ENCODE measurements around the gene OVAAL.

The OVAAL gene

DNA sequence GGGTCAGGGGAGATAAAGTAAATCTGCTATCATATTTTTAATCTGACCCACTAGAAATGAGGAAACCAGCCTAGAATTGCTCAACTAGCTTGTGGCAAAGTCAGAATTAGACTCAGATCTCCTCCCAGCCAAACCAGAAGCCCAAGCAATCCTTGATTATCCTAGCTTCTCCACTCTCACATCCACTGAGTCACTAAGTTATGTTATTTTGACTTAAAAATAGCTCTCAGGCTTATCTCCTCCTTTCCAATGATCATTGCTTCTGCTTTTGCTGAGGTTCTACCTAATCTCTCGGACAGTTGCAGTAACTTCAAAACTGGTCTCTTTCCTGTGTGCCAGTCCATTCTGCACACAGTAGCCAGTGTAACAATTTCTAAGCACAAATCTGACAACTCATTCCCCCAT lies 22.9 kb downstream of the OVAAL start:
- Histone ChIP-seq H3K27me3 (ENCODE audit: control insufficient read depth, insufficient read depth, low read length) (no peaks in the 10 kb centered on the region), H3K4me1 (ENCODE audit: control insufficient read depth, insufficient read depth, low read length) (peaks cover 13% of the 10 kb centered on the region), H3K9ac (ENCODE audit: low read length) (no peak overlapping the region), H3K36me3 (ENCODE audit: control insufficient read depth, insufficient read depth, low read length) (no peaks in the 10 kb centered on the region), H3K9me3 (ENCODE audit: control insufficient read depth, low read length) (no peaks in the 10 kb centered on the region), H3K4me3 (ENCODE audit: low read length) (no peak overlapping the region)

DNA sequence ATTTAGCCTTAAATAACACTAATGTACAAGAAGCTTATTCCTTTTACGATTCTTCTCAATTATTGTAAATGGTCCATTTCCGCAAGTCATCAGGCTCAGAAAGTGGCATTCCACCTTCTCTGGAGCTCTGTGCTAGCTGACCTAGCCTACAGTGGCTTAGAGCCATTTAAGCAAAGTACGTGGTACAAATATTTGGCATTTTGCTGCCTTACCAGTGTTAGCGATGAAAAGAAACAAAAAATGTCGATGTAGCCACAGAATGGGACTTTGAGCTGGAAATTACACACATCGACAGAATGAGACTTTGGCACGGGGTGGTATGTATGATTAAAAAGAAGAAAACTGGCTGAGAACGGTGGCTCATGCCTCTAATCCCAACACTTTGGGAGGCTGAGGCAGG lies 26.1 kb downstream of the OVAAL start:
- Histone ChIP-seq H3K27me3 (ENCODE audit: control insufficient read depth, insufficient read depth, low read length) (no peaks in the 10 kb centered on the region), H3K4me1 (ENCODE audit: control insufficient read depth, insufficient read depth, low read length) (peaks cover 14% of the 10 kb centered on the region), H3K9me3 (ENCODE audit: control insufficient read depth, low read length) (no peaks in the 10 kb centered on the region), H3K9ac (ENCODE audit: low read length) (no peak overlapping the region), H3K4me3 (ENCODE audit: low read length) (no peak overlapping the region), H3K36me3 (ENCODE audit: control insufficient read depth, insufficient read depth, low read length) (no peaks in the 10 kb centered on the region)

- no peaks in the 10 kb centered on the region for H3K9me3 ChIP-seq (ENCODE audit: control insufficient read depth, low read length)
- H3K36me3 ChIP-seq (ENCODE audit: control insufficient read depth, insufficient read depth, low read length) = no peaks in the 10 kb centered on the region
- H3K4me3 ChIP-seq (ENCODE audit: low read length) = no peak overlapping the region
- no peaks in the 10 kb centered on the region for H3K27me3 ChIP-seq (ENCODE audit: control insufficient read depth, insufficient read depth, low read length)
- H3K9ac ChIP-seq (ENCODE audit: low read length) = no peak overlapping the region
- peaks cover 11% of the 10 kb centered on the region for H3K4me1 ChIP-seq (ENCODE audit: control insufficient read depth, insufficient read depth, low read length)
Measured at GRCh38 chr1:180585994-180586359, 27.2 kb downstream of the OVAAL start.

- Histone ChIP-seq H3K9me3 (ENCODE audit: control insufficient read depth, low read length) (no peaks in the 10 kb centered on the region), H3K4me1 (ENCODE audit: control insufficient read depth, insufficient read depth, low read length) (peaks cover 11% of the 10 kb centered on the region), H3K27me3 (ENCODE audit: control insufficient read depth, insufficient read depth, low read length) (no peaks in the 10 kb centered on the region), H3K4me3 (ENCODE audit: low read length) (no peak overlapping the region), H3K36me3 (ENCODE audit: control insufficient read depth, insufficient read depth, low read length) (no peaks in the 10 kb centered on the region), H3K9ac (ENCODE audit: low read length) (no peak overlapping the region)
Measured at GRCh38 chr1:180586671-180587155, 27.9 kb downstream of the OVAAL start.

DNA sequence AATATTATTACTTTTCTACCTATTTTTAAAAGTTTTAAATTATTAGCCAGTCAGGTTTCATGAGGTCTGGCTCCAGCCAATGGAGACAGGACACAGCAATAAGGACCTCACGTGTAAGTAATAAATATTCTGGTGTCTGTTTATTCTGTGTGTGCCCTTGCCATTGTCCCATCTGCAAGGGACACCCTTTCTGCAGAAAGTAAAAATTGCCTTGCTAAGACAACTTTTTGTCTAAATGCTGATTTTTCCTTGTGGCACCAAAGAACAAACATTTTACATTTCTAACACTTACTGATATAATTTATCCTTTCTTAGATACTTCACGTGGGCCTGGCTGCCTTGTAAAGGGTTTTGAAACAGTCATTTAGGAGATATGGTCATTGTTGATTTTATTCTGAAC lies 29.4 kb downstream of the OVAAL start:
- Histone ChIP-seq H3K27me3 (ENCODE audit: control insufficient read depth, insufficient read depth, low read length) (no peaks in the 10 kb centered on the region), H3K4me3 (ENCODE audit: low read length) (no peak overlapping the region), H3K36me3 (ENCODE audit: control insufficient read depth, insufficient read depth, low read length) (no peaks in the 10 kb centered on the region), H3K9me3 (ENCODE audit: control insufficient read depth, low read length) (no peaks in the 10 kb centered on the region), H3K4me1 (ENCODE audit: control insufficient read depth, insufficient read depth, low read length) (peaks cover 11% of the 10 kb centered on the region), H3K9ac (ENCODE audit: low read length) (no peak overlapping the region)

DNA sequence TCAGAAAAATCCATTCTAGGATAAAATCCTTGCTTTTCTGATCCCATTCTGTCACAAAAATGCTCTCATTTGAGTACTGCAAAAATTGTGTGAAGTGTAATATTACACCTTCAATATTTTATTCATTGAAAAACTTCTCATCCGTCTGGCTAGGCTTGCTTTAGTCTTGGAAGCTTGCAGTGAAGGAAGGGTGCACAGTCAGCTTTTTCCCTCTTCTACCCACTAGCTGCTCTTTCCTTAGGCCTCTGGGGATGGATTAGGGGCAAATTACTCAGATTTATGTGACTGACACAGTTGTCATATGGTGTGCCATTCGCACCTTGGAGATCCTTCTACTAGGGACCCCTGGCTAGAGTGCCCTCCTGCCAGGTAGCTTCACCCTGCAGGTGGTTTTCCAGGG lies 32.1 kb downstream of the OVAAL start:
- Histone ChIP-seq H3K9ac (ENCODE audit: low read length) (no peak overlapping the region), H3K4me3 (ENCODE audit: low read length) (no peak overlapping the region), H3K9me3 (ENCODE audit: control insufficient read depth, low read length) (no peaks in the 10 kb centered on the region), H3K36me3 (ENCODE audit: control insufficient read depth, insufficient read depth, low read length) (no peaks in the 10 kb centered on the region), H3K4me1 (ENCODE audit: control insufficient read depth, insufficient read depth, low read length) (peaks cover 7% of the 10 kb centered on the region), H3K27me3 (ENCODE audit: control insufficient read depth, insufficient read depth, low read length) (peaks cover 7% of the 10 kb centered on the region)

GRCh38 chr1:180593382-180593781 lies 34.6 kb downstream of the OVAAL start:
- H3K27me3 ChIP-seq (ENCODE audit: control insufficient read depth, insufficient read depth, low read length) = peaks cover 7% of the 10 kb centered on the region
- no peaks in the 10 kb centered on the region for H3K9me3 ChIP-seq (ENCODE audit: control insufficient read depth, low read length)
- H3K4me1 ChIP-seq (ENCODE audit: control insufficient read depth, insufficient read depth, low read length) = peaks cover 2% of the 10 kb centered on the region
- no peak overlapping the region for H3K9ac ChIP-seq (ENCODE audit: low read length)
- no peaks in the 10 kb centered on the region for H3K36me3 ChIP-seq (ENCODE audit: control insufficient read depth, insufficient read depth, low read length)
- H3K4me3 ChIP-seq (ENCODE audit: low read length) = no peak overlapping the region

DNA sequence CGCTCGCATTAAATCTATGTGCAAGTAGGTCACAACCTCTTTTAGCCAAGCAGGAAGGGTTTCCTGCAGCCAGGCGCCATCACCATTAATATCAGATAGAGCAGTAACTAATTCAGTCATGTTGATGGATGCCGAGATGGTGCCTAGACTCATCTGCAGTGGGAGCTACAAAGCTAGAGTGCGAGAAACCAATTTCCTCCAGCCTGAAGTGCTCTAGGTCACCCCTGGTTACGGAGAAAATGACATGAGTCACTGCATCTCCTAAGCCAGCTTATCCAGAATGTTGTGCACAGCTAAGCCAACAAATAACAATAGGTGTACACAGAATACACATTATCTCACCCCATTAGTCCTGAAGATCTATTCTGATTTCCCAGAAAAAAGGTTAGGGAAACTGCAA lies 36.0 kb downstream of the OVAAL start:
- Histone ChIP-seq H3K9ac (ENCODE audit: low read length) (no peak overlapping the region), H3K9me3 (ENCODE audit: control insufficient read depth, low read length) (no peaks in the 10 kb centered on the region), H3K36me3 (ENCODE audit: control insufficient read depth, insufficient read depth, low read length) (no peaks in the 10 kb centered on the region), H3K27me3 (ENCODE audit: control insufficient read depth, insufficient read depth, low read length) (peaks cover 7% of the 10 kb centered on the region), H3K4me3 (ENCODE audit: low read length) (no peak overlapping the region), H3K4me1 (ENCODE audit: control insufficient read depth, insufficient read depth, low read length) (peaks cover 10% of the 10 kb centered on the region)

DNA sequence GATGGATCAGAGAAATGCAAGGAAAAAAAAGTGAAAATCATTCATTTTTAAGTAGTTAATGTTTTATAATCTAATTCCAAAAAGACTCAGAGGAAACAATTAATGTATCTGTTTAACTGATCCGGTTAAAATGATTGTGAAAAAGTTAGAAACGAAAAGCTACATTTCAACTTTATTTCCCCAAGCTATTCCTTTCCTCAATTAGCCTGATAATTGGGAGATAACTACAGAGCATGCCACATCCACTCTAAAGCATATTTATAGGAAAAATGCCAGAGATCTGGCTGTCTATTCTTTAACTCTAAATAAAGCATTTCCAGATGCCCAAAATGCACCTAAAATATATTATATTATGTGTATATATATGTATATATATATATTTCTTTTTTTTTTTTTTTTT lies 37.2 kb downstream of the OVAAL start:
- Histone ChIP-seq H3K4me3 (ENCODE audit: low read length) (no peak overlapping the region), H3K9me3 (ENCODE audit: control insufficient read depth, low read length) (no peaks in the 10 kb centered on the region), H3K27me3 (ENCODE audit: control insufficient read depth, insufficient read depth, low read length) (peaks cover 7% of the 10 kb centered on the region), H3K36me3 (ENCODE audit: control insufficient read depth, insufficient read depth, low read length) (no peaks in the 10 kb centered on the region), H3K4me1 (ENCODE audit: control insufficient read depth, insufficient read depth, low read length) (peaks cover 10% of the 10 kb centered on the region), H3K9ac (ENCODE audit: low read length) (no peak overlapping the region)

DNA sequence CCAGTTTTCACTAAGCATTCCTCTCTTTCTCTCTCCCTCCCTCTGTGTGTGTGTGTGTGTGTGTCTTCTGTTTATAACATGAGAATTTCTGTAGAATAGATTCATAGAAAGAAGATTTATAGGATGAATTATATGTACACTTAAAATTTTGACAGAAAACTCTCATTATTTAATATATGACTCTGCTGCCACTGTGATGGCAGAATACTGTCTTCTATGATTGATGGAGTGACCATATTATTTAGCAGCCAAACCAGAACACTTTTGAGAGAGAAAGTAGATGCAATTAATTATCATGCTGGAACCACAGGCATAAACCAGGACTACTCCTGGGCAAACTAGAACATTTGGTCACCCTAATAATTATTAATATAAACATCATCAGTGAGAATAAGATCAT lies 38.8 kb downstream of the OVAAL start:
- H3K4me3 ChIP-seq (ENCODE audit: low read length) = no peak overlapping the region
- H3K36me3 ChIP-seq (ENCODE audit: control insufficient read depth, insufficient read depth, low read length) = no peaks in the 10 kb centered on the region
- H3K9ac ChIP-seq (ENCODE audit: low read length) = no peak overlapping the region
- H3K4me1 ChIP-seq (ENCODE audit: control insufficient read depth, insufficient read depth, low read length) = peaks cover 10% of the 10 kb centered on the region
- no peaks in the 10 kb centered on the region for H3K9me3 ChIP-seq (ENCODE audit: control insufficient read depth, low read length)
- peaks cover 7% of the 10 kb centered on the region for H3K27me3 ChIP-seq (ENCODE audit: control insufficient read depth, insufficient read depth, low read length)

GRCh38 chr1:180598333-180598974 lies 39.7 kb downstream of the OVAAL start:
- Histone ChIP-seq H3K36me3 (ENCODE audit: control insufficient read depth, insufficient read depth, low read length) (no peaks in the 10 kb centered on the region), H3K9ac (ENCODE audit: low read length) (no peak overlapping the region), H3K27me3 (ENCODE audit: control insufficient read depth, insufficient read depth, low read length) (peaks cover 7% of the 10 kb centered on the region), H3K4me3 (ENCODE audit: low read length) (no peak overlapping the region), H3K4me1 (ENCODE audit: control insufficient read depth, insufficient read depth, low read length) (peaks cover 10% of the 10 kb centered on the region), H3K9me3 (ENCODE audit: control insufficient read depth, low read length) (no peaks in the 10 kb centered on the region)

DNA sequence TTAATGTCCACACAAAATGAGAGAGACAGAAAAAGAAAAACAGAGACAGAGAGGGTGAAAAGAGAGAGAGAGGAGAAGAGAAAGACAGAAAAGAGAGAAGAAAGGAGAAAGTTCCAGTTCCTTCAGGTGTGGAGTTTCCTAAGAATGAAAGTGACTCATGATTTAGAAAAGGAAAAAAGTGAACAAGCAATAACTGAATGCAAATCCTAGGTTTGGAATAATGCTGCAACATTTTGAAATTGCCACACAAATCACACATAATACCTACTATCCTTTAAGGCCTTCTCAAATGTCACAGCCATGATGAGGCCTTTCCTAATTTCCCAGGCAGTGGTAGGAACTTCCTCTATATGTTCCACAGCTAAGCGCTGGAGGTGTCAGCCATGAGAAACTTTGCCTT lies 41.6 kb downstream of the OVAAL start:
- H3K9ac ChIP-seq (ENCODE audit: low read length) = no peak overlapping the region
- H3K36me3 ChIP-seq (ENCODE audit: control insufficient read depth, insufficient read depth, low read length) = no peaks in the 10 kb centered on the region
- no peaks in the 10 kb centered on the region for H3K9me3 ChIP-seq (ENCODE audit: control insufficient read depth, low read length)
- H3K4me3 ChIP-seq (ENCODE audit: low read length) = no peak overlapping the region
- peaks cover 10% of the 10 kb centered on the region for H3K4me1 ChIP-seq (ENCODE audit: control insufficient read depth, insufficient read depth, low read length)
- H3K27me3 ChIP-seq (ENCODE audit: control insufficient read depth, insufficient read depth, low read length) = peaks cover 1% of the 10 kb centered on the region

DNA sequence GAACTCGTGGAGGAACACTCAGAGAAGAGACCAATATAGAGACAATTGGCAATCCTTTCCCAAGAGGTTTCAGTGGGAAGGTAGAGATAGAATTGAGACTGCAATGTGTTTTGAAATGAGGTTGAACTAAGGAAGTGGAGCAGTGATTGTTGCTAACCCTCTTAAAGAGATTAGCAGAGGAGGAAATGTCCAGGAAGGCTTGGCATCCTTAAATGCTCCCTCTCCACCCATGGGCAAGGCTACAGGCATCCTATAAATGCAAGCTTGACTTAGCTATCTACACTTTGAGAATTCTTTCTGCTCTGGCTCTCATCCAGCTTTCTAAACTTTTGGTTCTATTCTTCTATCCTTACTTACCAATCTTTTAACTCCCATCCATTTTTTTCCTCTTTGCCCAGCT lies 42.7 kb downstream of the OVAAL start:
- H3K9me3 ChIP-seq (ENCODE audit: control insufficient read depth, low read length) = no peaks in the 10 kb centered on the region
- H3K27me3 ChIP-seq (ENCODE audit: control insufficient read depth, insufficient read depth, low read length) = no peaks in the 10 kb centered on the region
- H3K4me1 ChIP-seq (ENCODE audit: control insufficient read depth, insufficient read depth, low read length) = peaks cover 10% of the 10 kb centered on the region
- no peaks in the 10 kb centered on the region for H3K36me3 ChIP-seq (ENCODE audit: control insufficient read depth, insufficient read depth, low read length)
- H3K9ac ChIP-seq (ENCODE audit: low read length) = no peak overlapping the region
- H3K4me3 ChIP-seq (ENCODE audit: low read length) = no peak overlapping the region
